A673 (cell line): Measurements from ENCODE around the gene SERINC5. TPM values are rescaled to one million over a fixed set of nuclear protein-coding genes. Genes with fewer than 3 reads are reported as not detected.

Experiments used
- BruUV-seq: library from RNA; stranded (reverse); fragments of 400-500 nt; replicated peaks from 2 replicates; lab custom pipeline; 2021; lab: Mats Ljungman, UMichigan
- CTCF ChIA-PET: fragments of 300-600 bp; sonication (Branson Sonifier 250); formaldehyde crosslinking; loops from one replicate; lab custom pipeline; 2022; ENCODE audit warnings: antibody characterized with exemption; lab: Charles Lee
- POLR2A ChIA-PET: fragments of 300-600 bp; sonication (Branson Sonifier 250); formaldehyde crosslinking; loops from one replicate; lab custom pipeline; 2022; ENCODE audit warnings: antibody characterized with exemption; ENCODE audit not compliant: low non-redundant PET; lab: Charles Lee
- DNase-seq: peaks from one replicate; pipeline ENCODE4 v3.0.0-alpha.2; 2015; ENCODE audit warnings: low spot score
- H3K27ac ChIP-seq: fragments of 200-600 bp; sonication (generic); 2 replicates; pipeline ENCODE4 v1.5.1; 2016; ENCODE audit warnings: mixed run types, low read depth, mild to moderate bottlenecking, mixed read lengths, antibody characterized with exemption, low read length; ENCODE audit not compliant: poor library complexity, severe bottlenecking
- H3K27me3 ChIP-seq: fragments of 200-600 bp; sonication (generic); replicated peaks from 2 replicates; pipeline ENCODE4 v1.6.1; 2017; ENCODE audit warnings: mixed run types, low read depth, mild to moderate bottlenecking, mixed read lengths, antibody characterized with exemption, low read length; ENCODE audit not compliant: insufficient read depth, poor library complexity
- H3K36me3 ChIP-seq: fragments of 200-600 bp; sonication (generic); 2 replicates; pipeline ENCODE4 v1.6.1; 2016; ENCODE audit warnings: mixed run types, mild to moderate bottlenecking, mixed read lengths, antibody characterized with exemption, low read length; ENCODE audit not compliant: insufficient read depth, poor library complexity, severe bottlenecking
- H3K4me1 ChIP-seq: fragments of 200-600 bp; sonication (generic); 2 replicates; pipeline ENCODE4 v1.6.1; 2017; ENCODE audit warnings: mixed run types, mild to moderate bottlenecking, mixed read lengths, antibody characterized with exemption, low read length; ENCODE audit not compliant: insufficient read depth, poor library complexity, severe bottlenecking
- H3K4me3 ChIP-seq: fragments of 200-600 bp; sonication (generic); 2 replicates; pipeline ENCODE4 v1.5.1; 2016; ENCODE audit warnings: low read depth, mixed run types, mild to moderate bottlenecking, mixed read lengths, low read length; ENCODE audit not compliant: poor library complexity, severe bottlenecking
- H3K9me3 ChIP-seq: fragments of 200-600 bp; sonication (generic); 2 replicates; pipeline ENCODE4 v1.6.1; 2016; ENCODE audit warnings: mixed run types, low read depth, mild to moderate bottlenecking, mixed read lengths, antibody characterized with exemption, low read length; ENCODE audit not compliant: poor library complexity, severe bottlenecking
- CTCF ChIP-seq: fragments of 300-800, 200-600 bp; sonication (generic); conservative IDR thresholded peaks from 2 replicates; pipeline ENCODE4 v1.5.1; 2017; ENCODE audit warnings: low read depth, mild to moderate bottlenecking, antibody characterized with exemption, low read length, moderate library complexity, mixed read lengths
- EZH2 ChIP-seq: fragments of 200-600 bp; sonication (generic); IDR thresholded peaks from 2 replicates; pipeline ENCODE4 v1.6.1; 2017; ENCODE audit warnings: borderline replicate concordance, low read depth, mild to moderate bottlenecking, mixed read lengths, antibody characterized with exemption, low read length; ENCODE audit not compliant: poor library complexity, severe bottlenecking
- intact Hi-C: fragments of 100-400 bp; cut with micrococcal nuclease; formaldehyde crosslinking; loops from one replicate; pipeline ENCODE4 v1.10.0; 2022; ENCODE audit not compliant: unreplicated experiment
- total RNA-seq: library from RNA; stranded (reverse); gene quantifications from 2 replicates; pipeline ENCODE4 v1.2.3, GENCODE V29; 2021

Gene SERINC5
- total RNA-seq, 1 experiment from 2014 or later = 20.6 TPM

DNA sequence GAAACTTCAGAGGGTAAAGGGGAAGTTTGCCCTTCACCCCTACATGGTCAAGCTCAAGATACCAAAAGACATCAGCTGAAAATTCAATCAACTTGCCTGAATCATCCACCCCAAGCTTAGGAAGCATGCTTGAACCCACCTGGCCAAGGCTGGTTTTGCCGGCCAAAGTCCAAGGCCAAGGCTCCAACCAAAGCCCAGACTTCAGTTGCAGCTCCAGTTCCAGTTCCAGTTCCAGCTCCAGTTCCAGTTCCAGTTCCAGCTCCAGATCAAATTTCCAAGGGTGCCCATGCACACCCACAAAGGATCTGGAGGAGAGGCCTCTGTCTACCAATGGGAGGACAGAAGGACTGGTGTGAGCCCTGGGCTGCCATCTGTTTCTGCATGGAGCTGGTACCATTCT, 4.6 kb upstream of the SERINC5 start:
- BruUV-seq = no TSS peak
- no peaks in the 10 kb centered on the region for H3K9me3 ChIP-seq
- ChIA-PET CTCF (no interaction called here), POLR2A (no interaction called here)
- H3K27ac ChIP-seq = no peak overlapping the region
- peaks cover 12% of the 10 kb centered on the region for H3K4me1 ChIP-seq
- DNase-seq = no peak
- TF ChIP-seq EZH2 (no peak), CTCF (no peak)
- no peak overlapping the region for H3K4me3 ChIP-seq
- H3K36me3 ChIP-seq = no peaks in the 10 kb centered on the region
- intact Hi-C loops = no loop called here
- no peaks in the 10 kb centered on the region for H3K27me3 ChIP-seq

- no peak for TF ChIP-seq CTCF
- TF ChIP-seq EZH2 = no peak
- Histone ChIP-seq H3K27ac (no peak overlapping the region), H3K27me3 (no peaks in the 10 kb centered on the region), H3K9me3 (no peaks in the 10 kb centered on the region), H3K4me3 (no peak overlapping the region), H3K36me3 (no peaks in the 10 kb centered on the region), H3K4me1 (peaks cover 14% of the 10 kb centered on the region)
- no peak for DNase-seq
- BruUV-seq = no TSS peak
- POLR2A ChIA-PET = no interaction called here
- intact Hi-C loops = no loop called here
- CTCF ChIA-PET = no interaction called here
Observed at GRCh38 chr5:80259511-80260203, 3.8 kb upstream of the SERINC5 start.

GRCh38 chr5:80255431-80255810, 427 bp downstream of the SERINC5 start:
- ChIA-PET POLR2A (interaction anchor here (0.6 to 0.7 kb wide), 2 partner anchors 139 to 280 kb away, joined by 3 read pairs; no protein-coding TSS in a partner anchor), CTCF (no interaction called here)
- Histone ChIP-seq H3K9me3 (no peaks in the 10 kb centered on the region), H3K4me3 (peak overlapping the region; percentile 69), H3K27ac (peak overlapping the region; percentile 63), H3K36me3 (no peaks in the 10 kb centered on the region), H3K27me3 (no peaks in the 10 kb centered on the region), H3K4me1 (peaks cover 19% of the 10 kb centered on the region)
- no TSS peak for BruUV-seq
- intact Hi-C loops = no loop called here
- peak; percentile 73 for DNase-seq
- TF ChIP-seq EZH2 (no peak), CTCF (no peak)
